ENCODE results near the gene PRKACA. TPM values are rescaled to one million over a fixed set of nuclear protein-coding genes. Genes with fewer than 3 reads are reported as not detected.
A peak's percentile ranks its signal among the peaks of the same experiment; 100 is the strongest.

PRKACA gene
- total RNA-seq, 1 donor from 2014 or later = 103 TPM

DNA sequence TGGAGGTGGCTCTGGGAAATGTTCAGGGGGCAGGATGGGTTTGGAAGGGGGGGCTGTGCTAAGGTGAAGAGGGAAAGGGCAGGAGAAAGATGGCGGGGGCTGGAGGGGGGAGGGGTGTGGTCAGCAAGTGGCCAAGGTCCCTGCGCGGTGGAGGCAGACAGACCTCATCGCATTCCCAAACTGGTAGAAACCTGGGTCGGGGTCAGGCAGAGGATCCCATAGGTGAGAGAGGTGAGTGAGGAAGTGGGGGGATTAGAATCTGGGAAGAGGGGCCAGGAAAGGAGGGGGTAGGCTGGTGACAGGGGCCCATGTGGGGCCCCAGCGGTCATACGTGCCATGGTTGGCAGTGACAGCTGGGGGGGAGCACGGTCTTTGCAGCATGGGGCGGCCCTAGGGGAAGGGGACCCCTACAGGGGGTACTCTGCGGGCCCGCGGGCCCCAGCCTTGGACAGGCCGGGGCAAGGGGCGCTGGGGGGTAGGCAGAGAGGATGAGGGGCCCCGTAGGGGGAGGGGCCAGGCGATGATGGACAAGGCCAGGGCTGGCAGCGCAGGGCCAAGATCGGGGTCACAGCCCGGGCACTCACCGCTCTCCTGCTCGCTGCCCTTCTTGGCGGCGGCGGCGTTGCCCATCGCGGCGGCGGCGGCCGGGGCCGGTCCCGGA is 514 bp downstream of the PRKACA start:
- TF ChIP-seq, protein P1, sequence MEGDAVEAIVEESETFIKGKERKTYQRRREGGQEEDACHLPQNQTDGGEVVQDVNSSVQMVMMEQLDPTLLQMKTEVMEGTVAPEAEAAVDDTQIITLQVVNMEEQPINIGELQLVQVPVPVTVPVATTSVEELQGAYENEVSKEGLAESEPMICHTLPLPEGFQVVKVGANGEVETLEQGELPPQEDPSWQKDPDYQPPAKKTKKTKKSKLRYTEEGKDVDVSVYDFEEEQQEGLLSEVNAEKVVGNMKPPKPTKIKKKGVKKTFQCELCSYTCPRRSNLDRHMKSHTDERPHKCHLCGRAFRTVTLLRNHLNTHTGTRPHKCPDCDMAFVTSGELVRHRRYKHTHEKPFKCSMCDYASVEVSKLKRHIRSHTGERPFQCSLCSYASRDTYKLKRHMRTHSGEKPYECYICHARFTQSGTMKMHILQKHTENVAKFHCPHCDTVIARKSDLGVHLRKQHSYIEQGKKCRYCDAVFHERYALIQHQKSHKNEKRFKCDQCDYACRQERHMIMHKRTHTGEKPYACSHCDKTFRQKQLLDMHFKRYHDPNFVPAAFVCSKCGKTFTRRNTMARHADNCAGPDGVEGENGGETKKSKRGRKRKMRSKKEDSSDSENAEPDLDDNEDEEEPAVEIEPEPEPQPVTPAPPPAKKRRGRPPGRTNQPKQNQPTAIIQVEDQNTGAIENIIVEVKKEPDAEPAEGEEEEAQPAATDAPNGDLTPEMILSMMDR (conservative IDR thresholded peaks at IDR 0.05) = no peak
- peak overlapping the region; percentile 96 for H3K4me3 Mint-ChIP-seq
- no peak overlapping the region for H3K27ac Mint-ChIP-seq (ENCODE audit: unreplicated experiment)
- DNase-seq (ENCODE audit: low read depth, low spot score) = no peak
- peaks cover 32% of the 10 kb centered on the region for H3K4me1 Mint-ChIP-seq
- no peaks in the 10 kb centered on the region for H3K27me3 Mint-ChIP-seq (ENCODE audit: low read depth)
- H3K36me3 Mint-ChIP-seq (ENCODE audit: low read depth) = no peaks in the 10 kb centered on the region
- H3K9me3 Mint-ChIP-seq = no peaks in the 10 kb centered on the region

DNA sequence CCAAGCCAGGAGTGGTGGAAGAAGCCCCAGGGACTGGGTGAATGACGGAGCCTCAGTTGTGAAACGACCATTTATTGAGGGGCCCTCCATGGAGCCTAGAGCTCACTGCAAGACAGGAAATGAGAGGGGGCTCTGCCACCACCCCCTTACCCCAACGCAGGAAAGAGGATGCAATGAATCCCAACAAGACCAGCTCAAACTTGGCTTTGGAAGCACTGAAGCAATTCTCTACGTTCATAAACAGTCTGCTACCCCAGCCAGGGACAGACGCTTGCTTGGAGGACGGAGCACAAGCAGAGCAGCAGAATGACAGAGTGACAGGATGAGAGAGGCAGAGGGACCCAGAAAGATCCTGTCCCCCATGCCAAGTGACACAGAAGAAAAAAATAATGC is 1.0 kb downstream of the PRKACA start:
- Mint-ChIP-seq H3K27ac (ENCODE audit: unreplicated experiment) (no peak overlapping the region), H3K27me3 (ENCODE audit: low read depth) (no peaks in the 10 kb centered on the region), H3K4me1 (peaks cover 32% of the 10 kb centered on the region), H3K36me3 (ENCODE audit: low read depth) (no peaks in the 10 kb centered on the region), H3K4me3 (peak overlapping the region; percentile 96), H3K9me3 (no peaks in the 10 kb centered on the region)
- TF ChIP-seq, protein P1 (conservative IDR thresholded peaks at IDR 0.05) = no peak
- DNase-seq (ENCODE audit: low read depth, low spot score) = no peak

DNA sequence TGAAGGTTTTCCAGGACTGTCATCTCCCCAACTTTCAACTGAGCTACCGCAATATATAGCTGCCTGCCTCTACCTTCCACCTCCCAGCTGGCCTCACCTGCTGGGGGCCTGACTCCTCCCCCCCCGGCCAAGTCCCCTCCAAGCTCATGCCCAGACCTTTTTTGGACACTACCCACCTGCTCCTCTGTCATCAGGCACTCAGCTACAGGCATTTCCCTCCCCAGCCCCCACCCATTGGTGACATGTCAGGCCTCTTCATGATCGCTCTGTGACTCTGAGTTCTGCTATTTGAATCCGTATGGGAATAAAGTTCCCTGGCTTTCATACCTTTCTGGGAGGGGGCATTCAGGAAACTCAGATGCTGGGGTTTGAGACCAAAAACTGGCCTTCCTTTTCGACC is 1.8 kb downstream of the PRKACA start:
- Mint-ChIP-seq H3K27ac (ENCODE audit: unreplicated experiment) (no peak overlapping the region), H3K36me3 (ENCODE audit: low read depth) (no peaks in the 10 kb centered on the region), H3K9me3 (no peaks in the 10 kb centered on the region), H3K27me3 (ENCODE audit: low read depth) (no peaks in the 10 kb centered on the region), H3K4me3 (peak overlapping the region; percentile 96), H3K4me1 (peaks cover 32% of the 10 kb centered on the region)
- no peak for DNase-seq (ENCODE audit: low read depth, low spot score)
- TF ChIP-seq, protein P1 (conservative IDR thresholded peaks at IDR 0.05) = no peak

DNA sequence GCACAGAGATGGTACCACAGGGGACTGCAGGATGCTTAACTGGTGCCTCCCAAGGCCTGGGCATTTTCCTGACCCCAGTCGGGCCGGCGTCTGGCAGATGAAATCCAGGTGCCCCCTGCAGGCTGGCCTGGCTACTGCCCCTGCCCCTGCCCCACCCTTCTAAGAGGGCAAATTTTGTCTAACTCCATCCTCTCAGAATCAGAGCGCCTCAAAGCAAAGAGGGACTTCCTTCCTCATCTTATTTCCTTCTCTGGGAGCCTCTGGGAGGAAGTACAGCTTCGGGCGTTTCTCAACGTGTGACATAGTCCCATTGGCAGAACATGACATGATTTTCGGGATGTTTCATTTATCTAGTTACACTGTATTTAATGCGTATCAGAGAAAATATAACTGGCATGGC is 2.7 kb downstream of the PRKACA start:
- TF ChIP-seq, protein P1 (conservative IDR thresholded peaks at IDR 0.05) = peak; percentile 58
- peak; percentile 21 for DNase-seq (ENCODE audit: low read depth, low spot score)
- Mint-ChIP-seq H3K4me3 (peak overlapping the region; percentile 96), H3K27ac (ENCODE audit: unreplicated experiment) (no peak overlapping the region), H3K36me3 (ENCODE audit: low read depth) (no peaks in the 10 kb centered on the region), H3K9me3 (no peaks in the 10 kb centered on the region), H3K27me3 (ENCODE audit: low read depth) (no peaks in the 10 kb centered on the region), H3K4me1 (peaks cover 32% of the 10 kb centered on the region)

DNA sequence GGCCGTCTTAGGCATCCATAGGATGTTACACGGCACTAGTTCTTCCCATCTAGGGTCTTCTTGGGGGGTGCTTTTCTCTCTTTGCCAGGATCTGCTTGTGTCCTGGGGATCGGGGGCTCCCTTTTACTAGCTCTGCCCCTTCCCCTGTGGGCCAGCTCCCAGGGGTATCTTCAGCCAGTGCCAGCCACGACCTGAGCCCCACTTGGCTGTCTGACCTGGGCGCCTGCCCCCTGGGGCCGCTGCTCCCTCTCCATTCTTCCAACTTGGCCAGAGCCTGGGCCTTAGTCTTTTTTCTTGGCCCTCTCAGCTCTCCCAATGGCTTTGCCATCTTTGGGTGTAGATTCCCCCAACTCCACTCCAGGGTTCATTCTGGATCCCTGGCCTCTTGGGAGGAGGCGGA is 3.1 kb downstream of the PRKACA start:
- no peaks in the 10 kb centered on the region for H3K27me3 Mint-ChIP-seq (ENCODE audit: low read depth)
- no peaks in the 10 kb centered on the region for H3K36me3 Mint-ChIP-seq (ENCODE audit: low read depth)
- H3K27ac Mint-ChIP-seq (ENCODE audit: unreplicated experiment) = peak overlapping the region; percentile 19
- no peak for DNase-seq (ENCODE audit: low read depth, low spot score)
- H3K4me3 Mint-ChIP-seq = no peak overlapping the region
- H3K9me3 Mint-ChIP-seq = no peaks in the 10 kb centered on the region
- TF ChIP-seq, protein P1 (conservative IDR thresholded peaks at IDR 0.05) = no peak
- peaks cover 32% of the 10 kb centered on the region for H3K4me1 Mint-ChIP-seq
